IMR-90 (cell line): ENCODE measurements around the gene PIGN. TPM values are rescaled to one million over a fixed set of nuclear protein-coding genes. Genes with fewer than 3 reads are reported as not detected.

Experiments used
- ATAC-seq: fragments of 200-7000 bp; cut with Tn5 transposase; 2 replicates; pipeline ENCODE4 v1.9.1; 2020; ENCODE audit warnings: low read depth, mild to moderate bottlenecking, moderate library complexity
- BruUV-seq: library from RNA; stranded (reverse); fragments of 400-500 nt; replicated peaks from 2 replicates; lab custom pipeline; 2021; lab: Mats Ljungman, UMichigan
- CTCF ChIA-PET: fragments of 300-600 bp; formaldehyde crosslinking; extraction: SDS; loops from one replicate; lab custom pipeline; 2021; ENCODE audit warnings: antibody characterized with exemption; lab: Yijun Ruan, JAX
- POLR2A ChIA-PET: fragments of 300-600 bp; sonication (Branson Sonifier 250); formaldehyde crosslinking; loops from one replicate; lab custom pipeline; 2022; ENCODE audit warnings: antibody characterized with exemption; ENCODE audit not compliant: unreplicated experiment; lab: Charles Lee
- DNase-seq: peaks from one replicate; pipeline ENCODE4 v3.0.0; 2013
- H2AFZ ChIP-seq: replicated peaks from 2 replicates; pipeline ENCODE3; 2013; ENCODE audit warnings: low read length, mild to moderate bottlenecking; ENCODE audit not compliant: poor library complexity
- H2AK5ac ChIP-seq: 2 replicates; pipeline ENCODE4 v1.6.1; 2013; ENCODE audit warnings: low read depth, low read length, inconsistent platforms
- H2AK9ac ChIP-seq: replicated peaks from 2 replicates; pipeline ENCODE3; 2013; ENCODE audit warnings: mild to moderate bottlenecking, low read depth, low read length, moderate library complexity; ENCODE audit not compliant: poor library complexity
- H2BK120ac ChIP-seq: 2 replicates; pipeline ENCODE4 v1.6.1; 2013; ENCODE audit warnings: low read depth, low read length, inconsistent platforms
- H2BK15ac ChIP-seq: 3 replicates; pipeline ENCODE4 v1.6.1; 2013; ENCODE audit warnings: low read depth, low read length, inconsistent platforms
- H2BK20ac ChIP-seq: 2 replicates; pipeline ENCODE4 v1.6.1; 2013; ENCODE audit warnings: low read depth, mild to moderate bottlenecking, inconsistent platforms, low read length, moderate library complexity
- H2BK5ac ChIP-seq: 2 replicates; pipeline ENCODE4 v1.6.1; 2013; ENCODE audit warnings: mild to moderate bottlenecking, low read depth, low read length, inconsistent platforms; ENCODE audit not compliant: poor library complexity, severe bottlenecking
- H3K14ac ChIP-seq: replicated peaks from 2 replicates; pipeline ENCODE4 v1.6.1; 2013; ENCODE audit warnings: low read depth, low read length, inconsistent platforms
- H3K18ac ChIP-seq: 2 replicates; pipeline ENCODE4 v1.6.1; 2013; ENCODE audit warnings: low read depth, low read length, control low read depth
- H3K23ac ChIP-seq: 2 replicates; pipeline ENCODE4 v1.6.1; 2013; ENCODE audit warnings: low read depth, low read length, inconsistent platforms
- H3K27ac ChIP-seq: 2 replicates; pipeline ENCODE4 v1.5.1; 2013; ENCODE audit warnings: mild to moderate bottlenecking, control low read depth, low read length; ENCODE audit not compliant: insufficient read depth
- H3K27me3 ChIP-seq: 2 replicates; pipeline ENCODE4 v1.6.1; 2013; ENCODE audit warnings: low read length; ENCODE audit not compliant: control insufficient read depth, insufficient read depth
- H3K36me3 ChIP-seq: 2 replicates; pipeline ENCODE4 v1.6.1; 2013; ENCODE audit warnings: low read length, mixed read lengths; ENCODE audit not compliant: control insufficient read depth, insufficient read depth
- H3K4ac ChIP-seq: 2 replicates; pipeline ENCODE4 v1.6.1; 2013; ENCODE audit warnings: low read depth, low read length, inconsistent platforms
- H3K4me1 ChIP-seq: 2 replicates; pipeline ENCODE4 v1.6.1; 2013; ENCODE audit warnings: low read length, mixed read lengths; ENCODE audit not compliant: control insufficient read depth, insufficient read depth
- H3K4me2 ChIP-seq: 2 replicates; pipeline ENCODE4 v1.6.1; 2013; ENCODE audit warnings: low read depth, mild to moderate bottlenecking, control low read depth, low read length, moderate library complexity
- H3K4me3 ChIP-seq: 2 replicates; pipeline ENCODE4 v1.5.1; 2013; ENCODE audit warnings: low read depth, mild to moderate bottlenecking, control low read depth, low read length, moderate library complexity; ENCODE audit not compliant: insufficient read depth
- H3K56ac ChIP-seq: 2 replicates; pipeline ENCODE4 v1.6.1; 2013; ENCODE audit warnings: low read length, inconsistent platforms; ENCODE audit not compliant: insufficient read depth; ENCODE audit errors: extremely low read depth
- H3K79me1 ChIP-seq, 2 experiments: 2 replicates each; pipeline ENCODE4 v1.6.1; 2013; ENCODE audit warnings: low read length in 2 of 2, inconsistent platforms in 1 of 2, low read depth in 1 of 2
- H3K9ac ChIP-seq: 2 replicates; pipeline ENCODE4 v1.6.1; 2013; ENCODE audit warnings: low read depth, low read length, control low read depth
- H3K9me1 ChIP-seq: 2 replicates; pipeline ENCODE4 v1.6.1; 2013; ENCODE audit warnings: low read length, inconsistent platforms; ENCODE audit not compliant: insufficient read depth
- H3K9me3 ChIP-seq: 2 replicates; pipeline ENCODE4 v1.6.1; 2013; ENCODE audit warnings: low read length; ENCODE audit not compliant: control insufficient read depth, insufficient read depth
- H4K20me1 ChIP-seq: 2 replicates; pipeline ENCODE4 v1.6.1; 2013; ENCODE audit warnings: low read length, inconsistent platforms; ENCODE audit not compliant: insufficient read depth
- H4K5ac ChIP-seq: 2 replicates; pipeline ENCODE4 v1.6.1; 2013; ENCODE audit warnings: mild to moderate bottlenecking, low read depth, low read length, control low read depth
- H4K8ac ChIP-seq, 2 experiments: 2 replicates each; pipeline ENCODE4 v1.6.1; 2013; ENCODE audit warnings: low read depth in 2 of 2, low read length in 2 of 2, control low read depth in 1 of 2, inconsistent platforms in 1 of 2
- H4K91ac ChIP-seq: 2 replicates; pipeline ENCODE4 v1.6.1; 2013; ENCODE audit warnings: low read depth, low read length, inconsistent platforms; ENCODE audit not compliant: insufficient read depth
- CEBPB ChIP-seq: IDR thresholded peaks from 2 replicates; pipeline ENCODE4 v1.6.1; 2012; ENCODE audit warnings: low read depth, low read length, improper control_type of control experiment
- WGBS, 2 experiments: methylation state at CpG; one replicate each; pipeline versions ENCODE4 v1.1.5 to v1.1.7; 2013; ENCODE audit warnings: missing lambda C conversion rate in 2 of 2; ENCODE audit not compliant: insufficient read length in 1 of 2; ENCODE audit errors: extremely low coverage in 2 of 2; 5-methylcytosine and 5-hydroxymethylcytosine counted together
- dilution Hi-C: fragments of 300-500 bp; cut with HindIII; formaldehyde crosslinking; loops from one replicate; pipeline ENCODE4 v1.14.3; 2018; ENCODE audit warnings: low sequenced_read_pairs; ENCODE audit not compliant: unreplicated experiment
- in situ Hi-C: fragments of 300-500 bp; cut with MboI; formaldehyde crosslinking; loops from 3 replicates; pipeline ENCODE4 v1.14.3; 2019; ENCODE audit warnings: low sequenced_read_pairs, inconsistent platforms, mixed read lengths
- intact Hi-C: fragments of 100-400 bp; cut with micrococcal nuclease; formaldehyde crosslinking; loops from 2 replicates; pipeline ENCODE4 v1.10.0; 2022
- polyA plus RNA-seq, 3 experiments: library from polyadenylated mRNA; depleted of rRNA; stranded (reverse); fragments of >200 nt; gene quantifications; 2 replicates each; pipeline ENCODE4 v1.2.3, GENCODE V29; 2012; ENCODE audit warnings: low replicate concordance in 1 of 3
- total RNA-seq: library from RNA; depleted of rRNA; stranded (reverse); fragments of >200 nt; gene quantifications from 2 replicates; pipeline ENCODE4 v1.2.3, GENCODE V29; 2012
- TF ChIP-seq, protein P1 (sequence below): fragments of 150-350 bp; IDR thresholded peaks from 2 replicates; pipeline ENCODE4 v1.6.1; 2016; ENCODE audit warnings: low read depth, mild to moderate bottlenecking, low read length, moderate library complexity, borderline replicate concordance

Gene PIGN
- total and polyA plus RNA-seq, 2 of the 4 experiments (the other 2 are of a cell fraction) = 9.0 to 17.9 TPM

DNA sequence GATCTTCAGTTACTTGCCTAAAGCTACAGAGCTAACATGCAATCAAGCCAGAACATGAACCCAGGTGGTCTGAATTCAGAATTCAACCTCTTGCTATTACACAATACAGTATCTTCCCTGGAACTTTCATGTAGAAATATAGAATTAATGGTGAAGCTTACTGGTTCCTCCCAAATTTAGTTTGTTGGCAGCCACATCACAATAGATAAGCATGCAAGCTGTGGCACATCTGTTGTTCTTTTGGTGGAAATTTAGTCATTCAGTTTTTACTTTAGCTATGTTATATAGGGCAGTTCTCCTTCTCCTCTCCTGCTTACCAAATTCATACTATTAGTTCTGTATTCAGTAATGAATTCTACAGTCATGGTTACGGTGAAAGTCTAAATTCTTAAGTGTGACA lies 193.0 kb downstream of the PIGN start:
- intact Hi-C loops = loop anchor here (5.0 kb wide), 1 partner anchor 138 kb away; no protein-coding TSS in a partner anchor
- peaks cover 17% of the 10 kb centered on the region for H3K9me1 ChIP-seq
- peak overlapping the region; percentile 24; the same call in 1 of the 2 replicates for H4K91ac ChIP-seq
- no peak overlapping the region for H3K9ac ChIP-seq
- H3K36me3 ChIP-seq = no peaks in the 10 kb centered on the region
- H3K27me3 ChIP-seq = no peaks in the 10 kb centered on the region
- ATAC-seq (no peak), DNase-seq (no peak)
- TF ChIP-seq, protein P1, sequence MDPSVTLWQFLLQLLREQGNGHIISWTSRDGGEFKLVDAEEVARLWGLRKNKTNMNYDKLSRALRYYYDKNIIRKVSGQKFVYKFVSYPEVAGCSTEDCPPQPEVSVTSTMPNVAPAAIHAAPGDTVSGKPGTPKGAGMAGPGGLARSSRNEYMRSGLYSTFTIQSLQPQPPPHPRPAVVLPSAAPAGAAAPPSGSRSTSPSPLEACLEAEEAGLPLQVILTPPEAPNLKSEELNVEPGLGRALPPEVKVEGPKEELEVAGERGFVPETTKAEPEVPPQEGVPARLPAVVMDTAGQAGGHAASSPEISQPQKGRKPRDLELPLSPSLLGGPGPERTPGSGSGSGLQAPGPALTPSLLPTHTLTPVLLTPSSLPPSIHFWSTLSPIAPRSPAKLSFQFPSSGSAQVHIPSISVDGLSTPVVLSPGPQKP = no peak
- peak; percentile 60 for TF ChIP-seq CEBPB
- H3K4me3 ChIP-seq = no peak overlapping the region
- BruUV-seq = no TSS peak
- H3K4ac ChIP-seq = peak overlapping the region; percentile 9; the same call in 1 of the 2 replicates
- no peaks in the 10 kb centered on the region for H4K20me1 ChIP-seq
- H2BK5ac ChIP-seq = peak overlapping the region; percentile 99
- H2AK5ac ChIP-seq = peak overlapping the region; percentile 23; the same call in 1 of the 2 replicates
- in situ Hi-C loops = no loop called here
- H3K4me2 ChIP-seq = no peak overlapping the region
- H4K5ac ChIP-seq = no peak overlapping the region
- WGBS, 2 experiments = no CpG with 5 or more reads among the region's 1 CpG
- no peaks in the 10 kb centered on the region for H3K9me3 ChIP-seq
- H4K8ac ChIP-seq = peak overlapping the region; percentile 22 to 79; a peak in 2 of 4 replicates
- ChIA-PET CTCF (interaction anchor here (0.6 to 0.9 kb wide), 2 partner anchors 11 to 43 kb away, joined by 3 to 4 read pairs; no protein-coding TSS in a partner anchor), POLR2A (no interaction called here)
- peak overlapping the region; percentile 75; the same call in 1 of the 2 replicates for H2BK20ac ChIP-seq
- no peaks in the 10 kb centered on the region for H3K79me1 ChIP-seq
- H3K18ac ChIP-seq = peak overlapping the region; percentile 37; the same call in 1 of the 2 replicates
- H2BK120ac ChIP-seq = peak overlapping the region; percentile 99
- dilution Hi-C loops = no loop called here
- H3K4me1 ChIP-seq = peaks cover 27% of the 10 kb centered on the region
- no peak overlapping the region for H2AK9ac ChIP-seq
- no peak overlapping the region; the same call in 1 of the 2 replicates for H3K14ac ChIP-seq
- H3K23ac ChIP-seq = no peak overlapping the region
- peak overlapping the region; percentile 84; the same call in 2 of the 3 replicates for H2BK15ac ChIP-seq
- no peak overlapping the region for H3K27ac ChIP-seq
- H2AFZ ChIP-seq = no peak overlapping the region
- no peak overlapping the region; the same call in 1 of the 2 replicates for H3K56ac ChIP-seq
